Cardiac fibroblast (primary cell): ENCODE measurements around the gene GPR6.

ENCODE experiments used
- DNase-seq, 2 donors: peaks; one replicate each; pipeline versions ENCODE4 v3.0.0 to v3.0.0-alpha.2; 2010; ENCODE audit warnings: low read depth in 2 of 2
- H3K4me3 ChIP-seq, 2 donors: replicated peaks in 1 of 2; 1 replicate in 1 of 2; 2 replicates in 1 of 2; pipeline ENCODE4 v1.5.1; 2011; ENCODE audit warnings: low read depth in 2 of 2, low read length in 2 of 2, mild to moderate bottlenecking in 2 of 2, moderate library complexity in 1 of 2
- TF ChIP-seq, protein P1 (sequence below): IDR thresholded peaks from one replicate; pipeline ENCODE4 v1.5.1; 2011; ENCODE audit warnings: low read depth, mild to moderate bottlenecking, low read length, inconsistent platforms

GPR6 gene, protein sequence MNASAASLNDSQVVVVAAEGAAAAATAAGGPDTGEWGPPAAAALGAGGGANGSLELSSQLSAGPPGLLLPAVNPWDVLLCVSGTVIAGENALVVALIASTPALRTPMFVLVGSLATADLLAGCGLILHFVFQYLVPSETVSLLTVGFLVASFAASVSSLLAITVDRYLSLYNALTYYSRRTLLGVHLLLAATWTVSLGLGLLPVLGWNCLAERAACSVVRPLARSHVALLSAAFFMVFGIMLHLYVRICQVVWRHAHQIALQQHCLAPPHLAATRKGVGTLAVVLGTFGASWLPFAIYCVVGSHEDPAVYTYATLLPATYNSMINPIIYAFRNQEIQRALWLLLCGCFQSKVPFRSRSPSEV

DNA sequence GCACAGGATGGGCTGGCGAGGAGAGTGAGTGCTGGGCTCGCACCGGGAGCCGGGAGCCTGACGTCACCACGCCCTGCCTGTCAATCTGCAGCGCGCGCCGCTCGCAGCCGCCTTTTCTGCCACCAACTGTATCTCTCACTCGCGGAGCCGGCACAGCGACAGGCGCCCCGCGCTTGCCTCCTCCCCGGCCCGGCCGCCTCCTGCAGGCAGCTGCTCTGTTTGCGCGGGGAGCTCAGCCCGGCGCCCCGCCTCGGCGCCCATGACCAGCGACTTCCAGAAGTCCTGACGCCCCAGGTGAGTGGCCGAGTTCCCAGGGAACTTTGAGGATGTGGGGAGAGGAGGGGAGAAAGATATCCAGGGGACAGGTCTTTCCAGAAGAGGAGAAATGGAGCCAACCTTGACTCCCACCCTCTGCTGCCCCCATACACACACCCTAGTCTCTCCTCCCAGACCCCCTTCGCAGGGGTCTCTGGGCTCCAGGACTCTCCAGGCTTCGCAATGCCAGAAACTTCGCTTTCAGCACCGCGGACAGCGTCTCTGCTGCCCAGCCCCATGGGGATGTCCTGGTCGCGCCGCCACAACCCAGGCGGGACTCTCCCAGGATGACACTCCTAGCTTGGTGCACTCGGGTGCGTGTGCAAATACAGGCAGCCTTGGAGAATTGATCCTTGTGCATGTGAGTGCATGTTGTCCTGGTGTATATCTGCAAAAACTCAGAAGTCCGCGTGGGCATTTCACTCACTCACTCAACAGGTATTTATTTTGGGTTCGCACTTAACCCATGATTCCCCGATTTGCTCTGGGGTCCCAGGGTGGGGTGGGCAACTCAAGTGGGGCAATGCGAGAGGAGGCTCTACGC is at the start of gene GPR6:
Gene GPR6, plus strand, starts transcription at position 138 of the 859 bp plus-strand sequence. CDS start 802 bp downstream, outside the sequence.
- no peak within 1 kb of the TSS for H3K4me3 ChIP-seq
- peak; percentile 42 to 49 for DNase-seq
- TF ChIP-seq, protein P1, sequence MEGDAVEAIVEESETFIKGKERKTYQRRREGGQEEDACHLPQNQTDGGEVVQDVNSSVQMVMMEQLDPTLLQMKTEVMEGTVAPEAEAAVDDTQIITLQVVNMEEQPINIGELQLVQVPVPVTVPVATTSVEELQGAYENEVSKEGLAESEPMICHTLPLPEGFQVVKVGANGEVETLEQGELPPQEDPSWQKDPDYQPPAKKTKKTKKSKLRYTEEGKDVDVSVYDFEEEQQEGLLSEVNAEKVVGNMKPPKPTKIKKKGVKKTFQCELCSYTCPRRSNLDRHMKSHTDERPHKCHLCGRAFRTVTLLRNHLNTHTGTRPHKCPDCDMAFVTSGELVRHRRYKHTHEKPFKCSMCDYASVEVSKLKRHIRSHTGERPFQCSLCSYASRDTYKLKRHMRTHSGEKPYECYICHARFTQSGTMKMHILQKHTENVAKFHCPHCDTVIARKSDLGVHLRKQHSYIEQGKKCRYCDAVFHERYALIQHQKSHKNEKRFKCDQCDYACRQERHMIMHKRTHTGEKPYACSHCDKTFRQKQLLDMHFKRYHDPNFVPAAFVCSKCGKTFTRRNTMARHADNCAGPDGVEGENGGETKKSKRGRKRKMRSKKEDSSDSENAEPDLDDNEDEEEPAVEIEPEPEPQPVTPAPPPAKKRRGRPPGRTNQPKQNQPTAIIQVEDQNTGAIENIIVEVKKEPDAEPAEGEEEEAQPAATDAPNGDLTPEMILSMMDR = no peak

DNA sequence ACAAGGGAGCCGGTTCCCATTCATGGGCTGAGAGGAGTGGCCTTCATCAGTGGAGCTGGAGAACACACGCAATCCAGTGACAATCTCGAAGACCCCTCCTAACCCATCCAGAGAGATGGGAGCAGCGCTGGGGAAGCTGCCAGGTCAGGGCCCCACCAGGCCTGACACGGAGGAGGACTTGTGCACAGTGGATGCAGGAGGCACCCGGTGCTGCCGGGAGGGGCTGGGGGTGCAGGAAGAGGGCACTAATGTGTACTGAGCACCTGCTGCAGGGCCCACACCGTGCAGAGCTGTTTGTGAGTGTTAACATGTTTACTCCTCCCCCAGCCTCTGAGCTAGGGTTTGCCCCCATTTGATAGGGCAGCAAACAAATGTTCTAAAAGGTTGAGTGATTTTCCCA is 43.8 kb upstream of the GPR6 start:
- no peak overlapping the region for H3K4me3 ChIP-seq
- no peak for DNase-seq
- TF ChIP-seq, protein P1 = no peak

DNA sequence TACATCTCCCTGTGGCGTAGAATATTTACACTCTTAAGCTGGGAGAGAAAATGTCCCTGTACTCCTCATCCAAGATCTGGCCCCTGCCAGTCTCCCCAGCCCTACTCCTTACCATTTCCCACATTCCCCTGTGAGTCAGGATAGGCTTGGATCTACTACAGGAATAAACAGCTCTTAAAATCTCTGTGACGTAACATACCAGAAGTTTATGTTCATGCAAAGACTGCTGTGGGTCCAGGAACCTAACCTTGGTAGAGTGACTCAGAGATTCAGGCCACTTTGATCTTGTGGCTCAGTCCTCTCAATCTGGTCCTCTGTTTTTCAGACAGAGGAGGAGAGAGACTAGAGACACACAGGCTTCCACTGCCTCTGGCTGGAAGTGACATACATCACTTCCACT is 38.5 kb upstream of the GPR6 start:
- TF ChIP-seq, protein P1 = no peak
- DNase-seq = no peak
- no peak overlapping the region for H3K4me3 ChIP-seq

DNA sequence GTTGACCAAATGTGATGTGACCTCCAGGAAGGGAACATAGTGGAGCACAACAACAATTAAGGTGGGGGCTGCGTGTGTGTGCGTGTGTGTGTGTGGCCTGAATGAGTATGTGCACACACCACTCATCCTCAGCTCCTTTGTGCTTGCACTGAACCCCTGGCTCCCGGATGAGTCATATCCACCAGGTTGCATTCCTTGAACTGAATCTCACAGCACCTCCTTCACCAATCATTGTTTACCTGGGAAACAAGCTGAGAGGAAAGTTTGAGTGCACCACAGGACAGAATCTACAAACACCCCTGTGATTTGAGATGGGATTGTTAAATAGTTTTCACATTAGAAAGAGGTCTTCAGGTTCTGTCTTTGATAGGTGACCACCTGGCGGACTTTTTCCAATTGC is 33.7 kb upstream of the GPR6 start:
- TF ChIP-seq, protein P1 = no peak
- no peak overlapping the region for H3K4me3 ChIP-seq
- no peak for DNase-seq

DNA sequence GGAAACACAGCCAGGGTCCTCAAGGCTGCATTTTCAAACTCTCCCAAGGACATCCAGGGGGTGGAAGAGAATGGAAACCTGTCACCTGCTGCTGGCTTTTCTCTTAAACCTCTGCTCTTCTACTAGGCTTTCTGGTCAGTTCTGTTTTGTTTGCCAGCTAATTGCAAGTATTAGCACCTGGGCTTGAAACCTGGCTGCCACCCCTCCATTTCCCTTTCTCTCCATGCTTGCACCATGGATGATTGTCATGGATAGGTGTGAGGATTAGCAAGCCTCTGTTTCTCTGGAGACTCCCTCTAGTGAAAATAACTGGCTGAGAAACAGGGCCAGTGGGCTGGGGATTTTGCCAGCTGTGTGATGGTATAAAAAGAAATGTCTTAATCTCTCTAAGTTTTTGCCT is 33.0 kb upstream of the GPR6 start:
- no peak overlapping the region for H3K4me3 ChIP-seq
- TF ChIP-seq, protein P1 = no peak
- DNase-seq = no peak

DNA sequence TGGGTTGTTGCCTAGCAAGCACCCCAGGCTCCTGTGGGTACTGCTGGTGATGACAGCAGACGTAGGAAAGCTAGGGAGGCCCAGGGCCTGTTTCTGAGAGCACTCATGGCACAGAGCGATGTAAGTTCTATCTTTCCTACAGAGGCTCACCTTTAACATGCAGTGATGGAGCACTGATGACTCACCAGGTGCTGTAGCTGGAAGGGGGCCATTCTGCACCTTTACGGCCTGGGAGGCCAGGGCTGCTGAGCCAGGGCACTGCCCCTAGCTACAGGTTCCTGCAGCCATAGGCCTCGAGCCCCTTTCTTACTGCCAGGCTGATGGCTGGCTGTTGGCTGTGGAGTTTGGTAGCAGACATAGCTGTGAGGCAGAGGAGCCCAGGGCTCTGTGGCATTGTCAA is 31.1 kb upstream of the GPR6 start:
- no peak overlapping the region for H3K4me3 ChIP-seq
- TF ChIP-seq, protein P1 = no peak
- no peak for DNase-seq
